Forelimb muscle (tissue), 1 donor: ENCODE results near the gene BRD9. TPM values are rescaled to one million over a fixed set of nuclear protein-coding genes. Genes with fewer than 3 reads are reported as not detected.
"Not testable (repeated sequence)": the region's sequence is repeated elsewhere in the genome, so short reads cannot be mapped to it uniquely, and the experiment has no call there.

Source experiments
- DNase-seq: peaks from one replicate; pipeline ENCODE4 v3.0.0-alpha.2; 2013; ENCODE audit warnings: low read depth
- polyA plus RNA-seq: library from polyadenylated mRNA; unstranded; fragments of 120-200 nt; gene quantifications from one replicate; pipeline ENCODE4 v1.2.1, GENCODE V29; 2013; ENCODE audit not compliant: insufficient read length

The BRD9 gene
- polyA plus RNA-seq, 1 donor: 26.9 TPM

- no peak for DNase-seq
These were observed 33.2 kb downstream of the BRD9 start for GRCh38 chr5:859391-859790.

GRCh38 chr5:858726-859125 is 33.9 kb downstream of the BRD9 start:
- no peak for DNase-seq

GRCh38 chr5:856531-857425 is 35.8 kb downstream of the BRD9 start:
- DNase-seq: no peak

- no peak for DNase-seq
These were observed 36.6 kb downstream of the BRD9 start for GRCh38 chr5:855771-856530.

- no peak for DNase-seq
These were observed 37.4 kb downstream of the BRD9 start for GRCh38 chr5:854966-855743.

DNA sequence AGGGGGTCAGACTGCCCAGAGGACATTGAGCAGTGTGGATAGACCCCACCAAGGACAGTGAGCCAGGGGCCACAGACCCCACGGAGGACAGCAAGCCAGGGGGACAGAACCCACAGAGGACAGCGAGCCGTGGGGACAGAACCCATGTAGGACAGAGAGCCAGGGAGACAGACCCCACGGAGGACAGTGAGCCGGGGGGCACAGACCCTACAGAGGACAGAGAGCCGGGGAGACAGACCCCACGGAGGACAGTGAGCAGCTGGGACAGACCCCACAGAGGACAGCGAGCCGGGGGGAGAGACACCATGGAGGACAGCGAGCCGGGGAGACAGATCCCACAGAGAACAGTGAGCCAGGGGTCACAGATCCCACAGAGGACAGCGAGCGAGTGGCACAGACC is 38.4 kb downstream of the BRD9 start:
- no peak for DNase-seq

DNA sequence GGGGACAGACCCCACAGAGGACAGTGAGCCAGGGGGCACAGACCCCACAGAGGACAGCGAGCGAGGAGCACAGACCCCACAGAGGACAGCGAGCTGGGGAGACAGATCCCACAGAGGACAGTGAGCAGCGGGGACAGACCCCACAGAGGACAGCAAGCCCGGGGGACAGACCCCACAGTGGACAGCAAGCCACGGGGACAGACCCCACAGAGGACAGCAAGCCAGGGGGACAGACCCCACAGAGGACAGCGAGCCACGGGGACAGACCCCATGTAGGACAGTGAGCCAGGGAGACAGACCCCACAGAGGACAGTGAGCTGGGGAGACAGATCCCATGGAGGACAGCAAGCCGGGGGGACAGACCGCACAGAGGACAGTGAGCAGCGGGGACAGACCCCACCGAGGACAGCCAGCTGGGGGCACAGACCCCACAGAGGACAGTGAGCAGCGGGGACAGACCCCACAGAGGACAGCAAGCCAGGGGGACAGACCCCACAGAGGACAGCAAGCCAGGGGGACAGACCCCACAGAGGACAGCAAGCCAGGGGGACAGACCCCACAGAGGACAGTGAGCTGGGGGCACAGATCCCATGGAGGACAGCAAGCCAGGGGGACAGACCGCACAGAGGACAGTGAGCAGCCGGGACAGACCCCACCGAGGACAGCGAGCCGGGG is 39.0 kb downstream of the BRD9 start:
- not testable (repeated sequence) for DNase-seq

DNA sequence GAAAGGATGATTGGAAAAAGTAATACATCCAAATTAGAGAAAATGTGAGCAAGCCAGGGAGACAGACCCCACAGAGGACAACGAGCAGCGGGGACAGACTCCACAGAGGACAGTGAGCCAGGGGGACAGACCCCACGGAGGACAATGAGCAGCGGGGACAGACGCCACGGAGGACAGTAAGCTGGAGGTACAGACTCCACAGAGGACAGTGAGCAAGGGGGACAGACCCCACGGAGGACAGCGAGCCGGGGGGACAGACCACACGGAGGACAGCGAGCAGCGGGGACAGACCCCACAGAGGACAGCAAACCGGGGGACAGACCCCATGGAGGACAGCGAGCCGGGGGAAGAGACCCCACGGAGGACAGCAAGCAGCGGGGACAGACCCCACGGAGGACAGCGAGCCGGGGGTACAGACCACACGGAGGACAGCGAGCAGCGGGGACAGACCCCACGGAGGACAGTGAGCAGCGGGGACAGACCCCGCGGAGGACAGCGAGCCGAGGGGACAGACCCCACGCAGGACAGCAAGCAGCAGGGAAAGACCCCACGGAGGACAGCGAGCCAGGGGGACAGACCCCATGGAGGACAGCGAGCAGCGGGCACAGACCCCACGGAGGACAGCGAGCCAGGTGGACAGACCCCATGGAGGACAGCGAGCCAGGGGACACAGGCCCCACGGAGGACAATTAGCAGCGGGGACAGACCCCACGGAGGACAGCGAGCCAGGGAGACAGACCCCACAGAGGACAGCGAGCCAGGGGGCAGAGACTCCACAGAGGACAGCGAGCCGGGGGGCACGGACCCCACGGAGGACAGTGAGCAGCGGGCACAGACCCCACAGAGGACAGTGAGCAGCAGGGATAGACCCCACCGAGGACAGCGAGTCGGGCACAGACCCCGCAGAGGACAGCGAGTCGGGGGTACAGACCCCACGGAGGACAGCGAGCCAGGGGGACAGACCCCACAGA is 39.9 kb downstream of the BRD9 start:
- DNase-seq: no peak

GRCh38 chr5:852018-852417 is 40.6 kb downstream of the BRD9 start:
- DNase-seq: no peak

- no peak for DNase-seq
These were observed 41.0 kb downstream of the BRD9 start for GRCh38 chr5:851553-851952.

DNA sequence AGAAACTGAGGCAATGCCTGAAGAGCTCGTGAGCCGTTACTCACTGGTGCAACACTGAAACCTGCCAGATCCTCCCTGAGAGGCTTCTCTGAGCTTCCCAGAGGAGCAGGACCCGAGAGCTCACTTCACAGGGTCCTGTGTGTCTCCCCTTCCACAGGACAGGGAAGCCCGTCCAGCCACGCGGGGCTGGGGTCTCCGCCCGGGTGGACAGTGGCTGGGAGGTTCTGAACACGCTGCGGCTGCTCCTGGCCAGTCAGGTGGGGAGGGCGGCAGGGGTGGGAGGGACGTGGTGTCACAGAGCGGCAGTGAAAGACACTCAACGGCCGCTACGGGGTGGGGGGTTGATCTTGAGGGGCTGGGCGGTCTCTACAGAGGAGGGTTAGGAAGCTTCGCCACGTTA is 41.5 kb downstream of the BRD9 start:
- DNase-seq: no peak

GRCh38 chr5:850511-851006 is 42.0 kb downstream of the BRD9 start, which contains the start of gene ZDHHC11:
TSS of gene ZDHHC11 (minus strand) at chr5:850986. CDS start at chr5:850602, 384 bp downstream.
- no peak for DNase-seq

- peak; percentile 9 for DNase-seq
These were observed 42.8 kb downstream of the BRD9 start for GRCh38 chr5:849651-850301.

GRCh38 chr5:848671-849111 is 43.9 kb downstream of the BRD9 start:
- DNase-seq: no peak

- not testable (repeated sequence) for DNase-seq
These were observed 44.9 kb downstream of the BRD9 start for GRCh38 chr5:847736-848135.

GRCh38 chr5:847212-847611 is 45.4 kb downstream of the BRD9 start:
- not testable (repeated sequence) for DNase-seq

DNA sequence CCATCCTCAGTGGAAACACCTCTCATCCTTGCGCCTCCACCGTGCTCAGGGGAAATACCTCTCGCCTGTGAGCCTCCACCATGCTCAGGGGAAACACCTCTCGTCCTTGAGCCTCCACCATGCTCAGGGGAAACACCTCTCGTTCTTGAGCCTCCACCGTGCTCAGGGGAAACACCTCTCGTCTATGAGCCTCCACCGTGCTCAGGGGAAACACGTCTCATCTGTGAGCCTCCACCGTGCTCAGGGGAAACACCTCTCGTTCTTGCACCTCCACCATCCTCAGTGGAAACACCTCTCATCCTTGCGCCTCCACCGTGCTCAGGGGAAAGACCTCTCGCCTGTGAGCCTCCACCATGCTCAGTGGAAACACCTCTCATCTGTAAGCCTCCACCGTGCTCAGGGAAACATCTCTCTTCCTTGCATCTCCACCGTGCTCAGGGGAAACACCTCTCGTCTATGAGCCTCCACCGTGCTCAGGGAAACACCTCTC is 46.0 kb downstream of the BRD9 start:
- DNase-seq: not testable (repeated sequence)

GRCh38 chr5:845676-846601 is 46.7 kb downstream of the BRD9 start:
- not testable (repeated sequence) for DNase-seq
